ENCODE data around the gene TRIP13. TPM values are rescaled to one million over a fixed set of nuclear protein-coding genes. Genes with fewer than 3 reads are reported as not detected.
A peak's percentile ranks its signal among the peaks of the same experiment; 100 is the strongest.
"Not testable (repeated sequence)": the region's sequence is repeated elsewhere in the genome, so short reads cannot be mapped to it uniquely, and the experiment has no call there.

TRIP13 gene
- total RNA-seq, 4 donors from 2014 or later: 0.53 to 3.0 (median 1.6) TPM

DNA sequence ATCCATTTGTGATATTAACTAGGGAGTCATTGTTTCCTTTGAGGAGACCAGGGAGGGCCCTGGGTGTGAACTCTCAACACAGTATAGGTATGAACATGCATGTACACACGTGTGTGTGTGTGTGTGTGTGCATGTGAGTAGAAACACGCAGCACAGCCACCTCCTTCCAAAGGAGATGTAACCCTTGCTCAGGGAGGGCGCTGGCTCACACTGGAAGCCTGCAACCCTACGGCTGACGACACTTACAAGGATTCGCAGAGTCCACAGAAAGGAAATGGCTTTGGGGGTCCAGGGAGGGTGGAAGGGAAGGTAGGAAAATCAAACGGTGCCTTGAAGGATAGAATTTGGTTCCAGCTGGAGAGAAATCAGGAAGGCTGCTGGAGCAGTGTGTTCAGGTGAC is 21.9 kb downstream of the TRIP13 start:
- intact Hi-C loops (cut with DNase I; ENCODE audit: low total_unique reads): no loop called here
- H3K4me3 ChIP-seq (ENCODE audit: low read depth, poor library complexity, severe bottlenecking): no peak overlapping the region
- 93 to 96% methylated on average over 7 of the region's 7 CpGs for WGBS, 2 donors
- TF ChIP-seq CTCF (IDR thresholded peaks at IDR 0.05) (no peak), POLR2A (IDR thresholded peaks at IDR 0.05) (no peak)
- DNase-seq (ENCODE audit: low spot score in 2 of 2): peak in 1 of 2 donors; percentile 70

DNA sequence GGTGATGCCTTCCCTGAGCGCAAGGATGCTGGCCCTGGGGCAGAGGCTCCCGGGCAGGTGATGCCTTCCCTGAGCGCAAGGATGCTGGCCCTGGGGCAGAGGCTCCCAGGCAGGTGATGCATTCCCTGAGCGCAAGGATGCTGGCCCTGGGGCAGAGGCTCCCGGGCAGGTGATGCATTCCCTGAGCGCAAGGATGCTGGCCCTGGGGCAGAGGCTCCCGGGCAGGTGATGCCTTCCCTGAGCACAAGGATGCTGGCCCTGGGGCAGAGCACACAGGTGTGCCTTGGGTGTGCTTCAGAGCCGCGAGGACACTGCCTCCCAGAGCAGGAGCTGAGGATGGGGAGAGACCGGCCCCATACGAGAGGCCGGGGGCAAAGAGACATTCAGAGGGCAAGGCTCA is 22.7 kb downstream of the TRIP13 start:
- H3K4me3 ChIP-seq (ENCODE audit: low read depth, poor library complexity, severe bottlenecking); intact Hi-C loops (cut with DNase I; ENCODE audit: low total_unique reads): not testable (repeated sequence)
- WGBS, 2 donors: 98% methylated on average over 10 to 12 of the region's 12 CpGs
- DNase-seq (ENCODE audit: low spot score in 2 of 2): peak in 1 of 2 donors; percentile 48

DNA sequence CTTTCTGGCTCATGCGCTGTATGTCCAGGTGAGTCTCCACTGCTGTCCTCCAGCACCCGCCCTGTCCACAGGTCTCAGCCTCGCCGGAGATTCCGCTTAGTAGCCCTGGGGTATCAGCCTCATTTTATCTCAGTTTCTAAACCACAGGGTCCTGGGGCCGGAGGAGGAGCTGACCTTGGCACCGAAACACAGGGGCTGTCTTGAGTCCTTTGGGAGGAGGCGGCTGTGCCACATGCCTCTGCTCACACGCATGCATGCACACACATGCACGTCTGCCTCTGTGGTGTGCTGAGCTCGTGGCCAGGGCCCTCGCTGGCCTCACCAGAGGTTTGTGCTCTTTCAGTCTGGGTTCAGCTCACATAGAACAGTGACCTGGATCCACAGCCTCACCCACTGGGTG is 23.3 kb downstream of the TRIP13 start:
- TF ChIP-seq POLR2A (IDR thresholded peaks at IDR 0.05) (no peak), CTCF (IDR thresholded peaks at IDR 0.05) (no peak)
- 93 to 98% methylated on average over 12 of the region's 12 CpGs for WGBS, 2 donors
- DNase-seq (ENCODE audit: low spot score in 2 of 2): peak in 1 of 2 donors; percentile 72
- intact Hi-C loops (cut with DNase I; ENCODE audit: low total_unique reads): no loop called here
- H3K4me3 ChIP-seq (ENCODE audit: low read depth, poor library complexity, severe bottlenecking): no peak overlapping the region

DNA sequence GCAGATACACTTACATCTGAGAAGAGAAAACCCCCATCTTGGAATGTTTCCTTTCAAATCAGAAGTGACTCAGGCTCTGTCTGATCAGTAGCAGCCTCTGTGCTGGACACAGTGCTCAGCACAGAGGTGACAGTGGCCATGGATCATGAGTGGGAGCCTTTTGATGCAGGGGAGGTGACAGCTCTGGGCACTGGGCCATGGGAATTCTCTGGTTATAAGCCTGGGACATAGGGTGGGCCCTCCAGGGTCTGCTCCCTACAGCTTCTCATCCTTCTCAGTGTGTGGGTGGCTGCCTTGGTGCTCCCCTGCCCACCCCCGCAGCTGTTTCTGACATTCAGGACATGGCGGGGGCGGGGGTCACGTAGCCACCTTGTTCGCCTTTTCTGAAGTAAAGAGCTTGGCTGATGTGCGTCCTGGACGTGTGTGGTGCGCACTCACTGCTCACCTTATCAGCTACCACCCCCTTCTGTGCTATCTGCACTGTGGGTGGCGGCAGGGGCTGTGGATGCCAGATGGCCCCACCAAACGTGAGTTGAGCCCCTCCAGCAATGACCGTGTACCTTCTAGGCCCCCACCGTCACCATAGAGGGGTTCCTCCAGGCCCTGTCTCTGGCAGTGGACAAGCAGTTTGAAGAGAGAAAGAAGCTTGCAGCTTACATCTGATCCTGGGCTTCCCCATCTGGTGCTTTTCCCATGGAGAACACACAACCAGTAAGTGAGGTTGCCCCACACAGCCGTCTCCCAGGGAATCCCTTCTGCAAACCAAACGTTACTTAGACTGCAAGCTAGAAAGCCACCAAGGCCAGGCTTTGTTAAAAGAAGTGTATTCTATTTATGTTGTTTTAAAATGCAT is 24.0 kb downstream of the TRIP13 start:
- peak in 1 of 2 donors; percentile 84 for DNase-seq (ENCODE audit: low spot score in 2 of 2)
- WGBS, 2 donors: 91 to 92% methylated on average over 14 of the region's 14 CpGs
- TF ChIP-seq CTCF (IDR thresholded peaks at IDR 0.05) (no peak), POLR2A (IDR thresholded peaks at IDR 0.05) (no peak)
- H3K4me3 ChIP-seq (ENCODE audit: low read depth, poor library complexity, severe bottlenecking): no peak overlapping the region
- intact Hi-C loops (cut with DNase I; ENCODE audit: low total_unique reads): no loop called here

DNA sequence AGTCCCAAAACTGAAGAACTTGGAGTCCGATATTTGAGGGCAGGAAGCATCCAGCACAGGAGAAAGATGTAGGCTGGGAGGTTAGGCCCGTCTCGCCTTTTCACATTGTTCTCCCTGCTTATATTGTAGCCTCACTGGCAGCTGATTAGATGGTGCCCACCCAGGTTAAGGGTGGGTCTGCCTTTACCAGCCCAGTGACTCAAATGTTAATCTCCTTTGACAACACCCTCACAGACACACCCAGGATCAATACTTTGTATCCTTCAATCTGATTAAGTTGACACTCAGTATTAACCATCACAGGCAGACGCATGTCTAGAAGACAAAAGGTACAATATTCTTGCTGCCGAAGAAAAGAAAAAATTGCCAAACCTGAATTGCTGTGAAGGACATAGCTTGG is 26.0 kb downstream of the TRIP13 start:
- H3K4me3 ChIP-seq (ENCODE audit: low read depth, poor library complexity, severe bottlenecking); intact Hi-C loops (cut with DNase I; ENCODE audit: low total_unique reads): not testable (repeated sequence)
- DNase-seq (ENCODE audit: low spot score in 2 of 2): peak in 1 of 2 donors; percentile 32
- 94 to 95% methylated on average over 5 of the region's 5 CpGs for WGBS, 2 donors

GRCh38 chr5:919356-920000 is 26.8 kb downstream of the TRIP13 start:
- 90 to 91% methylated on average over 9 of the region's 9 CpGs for WGBS, 2 donors
- TF ChIP-seq CTCF (IDR thresholded peaks at IDR 0.05) (no peak), POLR2A (IDR thresholded peaks at IDR 0.05) (no peak)
- intact Hi-C loops (cut with DNase I; ENCODE audit: low total_unique reads): no loop called here
- DNase-seq (ENCODE audit: low spot score in 2 of 2): no peak
- H3K4me3 ChIP-seq (ENCODE audit: low read depth, poor library complexity, severe bottlenecking): no peak overlapping the region

Data from lower leg skin (tissue), 4 donors.